NCI-H345 treated with DMSO at 0.1 percent for 48 hours (cell line): ENCODE measurements around the gene SND1.
A peak's percentile ranks its signal among the peaks of the same experiment; 100 is the strongest.

Experiments
- DNase-seq: peaks from one replicate; lab custom pipeline; 2025; ENCODE audit not compliant: unreplicated experiment; lab: John Stamatoyannopoulos, UW

Gene SND1

GRCh38 chr7:127980901-127981300 is 328.9 kb downstream of the SND1 start:
- no peak for DNase-seq

- DNase-seq, result no peak
Observed at GRCh38 chr7:127981965-127982364, 330.0 kb downstream of the SND1 start.

- no peak for DNase-seq
Observed at GRCh38 chr7:127983804-127984332, 331.9 kb downstream of the SND1 start.

- DNase-seq, result no peak
Observed at GRCh38 chr7:127986581-127987521, 334.9 kb downstream of the SND1 start.

- DNase-seq, result no peak
Observed at GRCh38 chr7:127988751-127989150, 336.8 kb downstream of the SND1 start.

- no peak for DNase-seq
Observed at GRCh38 chr7:127993317-127993716, 341.3 kb downstream of the SND1 start.

- DNase-seq, result no peak
Observed at GRCh38 chr7:127993987-127994386, 342.0 kb downstream of the SND1 start.

- DNase-seq, result no peak
Observed at GRCh38 chr7:127995156-127995880, 343.3 kb downstream of the SND1 start.

- no peak for DNase-seq
Observed at GRCh38 chr7:127995881-127996215, 343.9 kb downstream of the SND1 start.

GRCh38 chr7:127996253-127997071 is 344.5 kb downstream of the SND1 start:
- no peak for DNase-seq

- DNase-seq, result no peak
Observed at GRCh38 chr7:127997226-127997922, 345.4 kb downstream of the SND1 start.

- DNase-seq, result no peak
Observed at GRCh38 chr7:127998671-127999070, 346.7 kb downstream of the SND1 start.

GRCh38 chr7:128000048-128000447 is 348.1 kb downstream of the SND1 start:
- DNase-seq, result no peak

GRCh38 chr7:128000854-128001265 is 348.9 kb downstream of the SND1 start:
- no peak for DNase-seq

- no peak for DNase-seq
Observed at GRCh38 chr7:128003167-128003566, 351.2 kb downstream of the SND1 start.

GRCh38 chr7:128003787-128004186 is 351.8 kb downstream of the SND1 start:
- DNase-seq, result no peak

GRCh38 chr7:128004623-128005022 is 352.6 kb downstream of the SND1 start:
- no peak for DNase-seq

- peak; percentile 59 for DNase-seq
Observed at GRCh38 chr7:128005117-128005516, 353.1 kb downstream of the SND1 start.

GRCh38 chr7:128005759-128006159 is 353.8 kb downstream of the SND1 start:
- DNase-seq, result no peak

- no peak for DNase-seq
Observed at GRCh38 chr7:128006550-128007302, 354.7 kb downstream of the SND1 start.
